ENCODE measurements around the gene MPEG1.

Gene MPEG1

GRCh38 chr11:59212744-59213631 is at the start of gene MPEG1:
MPEG1 (minus strand) TSS chr11:59212927; CDS start chr11:59212865, 62 bp downstream.
- DNase-seq, result no peak

- DNase-seq, result no peak
These were observed 49.6 kb upstream of the MPEG1 start for GRCh38 chr11:59262177-59262818.

- no peak for DNase-seq
These were observed 48.4 kb upstream of the MPEG1 start for GRCh38 chr11:59261150-59261549.

GRCh38 chr11:59259867-59260475 is 47.2 kb upstream of the MPEG1 start:
- DNase-seq, result no peak

- no peak for DNase-seq
These were observed 46.3 kb upstream of the MPEG1 start for GRCh38 chr11:59259047-59259446.

GRCh38 chr11:59255281-59255680 is 42.6 kb upstream of the MPEG1 start:
- DNase-seq, result no peak

GRCh38 chr11:59254286-59254685 is 41.6 kb upstream of the MPEG1 start:
- DNase-seq, result no peak

GRCh38 chr11:59253001-59253400 is 40.3 kb upstream of the MPEG1 start:
- DNase-seq, result no peak

GRCh38 chr11:59249535-59249934 is 36.8 kb upstream of the MPEG1 start:
- DNase-seq, result no peak

GRCh38 chr11:59247531-59248227 is 35.0 kb upstream of the MPEG1 start:
- no peak for DNase-seq

GRCh38 chr11:59243633-59244032 is 30.9 kb upstream of the MPEG1 start:
- no peak for DNase-seq

- DNase-seq, result no peak
These were observed 27.6 kb upstream of the MPEG1 start for GRCh38 chr11:59240322-59240721.

- no peak for DNase-seq
These were observed 13.7 kb upstream of the MPEG1 start for GRCh38 chr11:59226396-59226795.

- DNase-seq, result no peak
These were observed 12.3 kb upstream of the MPEG1 start for GRCh38 chr11:59225017-59225416.

GRCh38 chr11:59224351-59224928 is 11.7 kb upstream of the MPEG1 start:
- no peak for DNase-seq

- no peak for DNase-seq
These were observed 10.9 kb upstream of the MPEG1 start for GRCh38 chr11:59223611-59224010.

GRCh38 chr11:59223177-59223576 is 10.4 kb upstream of the MPEG1 start:
- DNase-seq, result no peak

GRCh38 chr11:59222464-59223060 is 9.8 kb upstream of the MPEG1 start:
- DNase-seq, result no peak

- no peak for DNase-seq
These were observed 8.7 kb upstream of the MPEG1 start for GRCh38 chr11:59221441-59221840.

- no peak for DNase-seq
These were observed 7.1 kb upstream of the MPEG1 start for GRCh38 chr11:59219836-59220235.

GRCh38 chr11:59218893-59219292 is 6.2 kb upstream of the MPEG1 start:
- no peak for DNase-seq

- DNase-seq, result no peak
These were observed 5.6 kb upstream of the MPEG1 start for GRCh38 chr11:59218319-59218718.

Data from stimulated activated CD8-positive, alpha-beta memory T cell treated with anti-CD3 and anti-CD28 coated beads, Interleukin-4, amount 100 ng/mL, for 48 hours (primary cell).